Left lung (tissue), 10 donors: ENCODE data around the gene CHMP4A. TPM values are rescaled to one million over a fixed set of nuclear protein-coding genes. Genes with fewer than 3 reads are reported as not detected.

ENCODE experiments used
- ATAC-seq: fragments of 200-7000 bp; cut with Tn5 transposase; one replicate; pipeline ENCODE4 v1.9.1; 2020; ENCODE audit warnings: moderate library complexity
- DNase-seq, 4 donors: peaks; one replicate each; pipeline ENCODE4 v3.0.0-alpha.2; 2013 to 2020
- H3K27ac ChIP-seq, 2 donors: fragments of 200-600 bp; sonication (generic) in 1 of 2; one replicate each; pipeline versions ENCODE4 v1.5.0 to v1.8.0; 2020 to 2021
- H3K27me3 ChIP-seq, 2 donors: fragments of 200-600 bp; sonication (generic) in 1 of 2; one replicate each; pipeline versions ENCODE4 v1.5.0 to v1.8.0; 2020 to 2021
- H3K36me3 ChIP-seq, 2 donors: fragments of 200-600 bp; sonication (generic) in 1 of 2; one replicate each; pipeline versions ENCODE4 v1.5.0 to v1.8.0; 2020 to 2021
- H3K4me1 ChIP-seq, 2 donors: fragments of 200-600 bp; one replicate each; pipeline ENCODE4 v1.8.0; 2021
- H3K4me3 ChIP-seq, 2 donors: fragments of 200-600 bp; sonication (generic) in 1 of 2; one replicate each; pipeline versions ENCODE4 v1.5.0 to v1.8.0; 2020 to 2021; ENCODE audit warnings: mild to moderate bottlenecking in 1 of 2
- H3K9me3 ChIP-seq, 2 donors: fragments of 200-600 bp; sonication (generic) in 1 of 2; one replicate each; pipeline versions ENCODE4 v1.5.0 to v1.8.0; 2020 to 2021
- intact Hi-C, 2 donors: fragments of 100-400 bp; cut with DNase I; formaldehyde crosslinking; loops; one replicate each; pipeline versions ENCODE4 v1.11.2 to v1.14.2; 2022
- polyA plus RNA-seq, 6 donors: library from polyadenylated mRNA; unstranded; fragments of 120-200 nt; gene quantifications; one replicate each; pipeline ENCODE4 v1.2.1, GENCODE V29; 2013; ENCODE audit not compliant: insufficient read length in 6 of 6
- total RNA-seq, 2 donors: library from RNA; stranded (reverse); fragmentation: NEBNext Ultra II Directional; extraction: Animal tissue kit (Norgen Biotek cat#: 25700); gene quantifications; one replicate each; pipeline ENCODE4 v1.2.1, GENCODE V29; 2021
- TF ChIP-seq, protein P1 (sequence below), 2 donors: fragments of 200-600 bp; sonication (generic) in 1 of 2; IDR thresholded peaks; one replicate each; pipeline versions ENCODE4 v1.5.0 to v1.8.0; 2021; ENCODE audit warnings: antibody characterized with exemption in 2 of 2
- donor health status: DM: no; HTN: yes; CAD: no.
- donor health status: DM: no; HTN: no; CAD: no.

The CHMP4A gene
- total and polyA plus RNA-seq, 8 donors = 35.0 to 64.6 (median 56.9) TPM

DNA sequence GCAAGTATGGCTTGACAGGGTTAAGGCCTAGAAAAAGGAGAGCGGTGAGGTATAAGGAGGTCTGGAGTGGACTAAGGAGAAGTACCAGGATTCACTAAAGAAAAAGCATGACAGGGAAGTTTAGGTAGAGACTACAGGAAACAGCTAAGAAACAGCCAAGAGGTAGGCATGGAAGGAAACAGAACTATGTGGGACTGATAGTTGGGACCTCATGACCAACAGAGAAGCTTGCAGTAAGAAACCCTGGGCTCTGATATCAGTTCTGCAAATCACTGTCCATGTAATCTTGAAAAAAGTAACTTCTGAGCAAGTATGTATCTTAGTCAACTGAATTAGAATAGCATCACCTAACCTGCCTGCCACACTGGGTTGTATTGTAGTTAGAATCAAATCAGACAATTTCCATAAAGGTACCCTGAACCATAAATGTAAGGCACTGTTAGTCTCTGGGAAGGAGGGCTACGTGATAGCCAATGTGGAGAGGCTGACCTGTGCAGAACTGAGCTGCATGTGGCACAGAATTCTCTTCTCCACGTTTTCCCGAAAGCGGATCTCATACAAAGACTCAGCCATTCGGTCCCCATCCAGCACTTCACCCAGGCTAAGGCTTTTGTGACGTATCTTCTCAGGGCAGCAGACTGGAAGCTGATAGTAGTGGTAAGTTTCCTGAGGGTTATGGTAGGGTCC is 19.0 kb downstream of the CHMP4A start:
- peak overlapping the region; percentile 95 to 98 for H3K4me3 ChIP-seq
- intact Hi-C loops = no loop called here
- H3K4me1 ChIP-seq = peaks cover 16 to 47% of the 10 kb centered on the region in 2 donors
- DNase-seq (no peak), ATAC-seq (no peak)
- peak overlapping the region in 1 of 2 donors; percentile 98 for H3K27ac ChIP-seq
- H3K36me3 ChIP-seq = peaks cover 0 to 36% of the 10 kb centered on the region in 2 donors
- no peaks in the 10 kb centered on the region for H3K27me3 ChIP-seq
- TF ChIP-seq, protein P1, sequence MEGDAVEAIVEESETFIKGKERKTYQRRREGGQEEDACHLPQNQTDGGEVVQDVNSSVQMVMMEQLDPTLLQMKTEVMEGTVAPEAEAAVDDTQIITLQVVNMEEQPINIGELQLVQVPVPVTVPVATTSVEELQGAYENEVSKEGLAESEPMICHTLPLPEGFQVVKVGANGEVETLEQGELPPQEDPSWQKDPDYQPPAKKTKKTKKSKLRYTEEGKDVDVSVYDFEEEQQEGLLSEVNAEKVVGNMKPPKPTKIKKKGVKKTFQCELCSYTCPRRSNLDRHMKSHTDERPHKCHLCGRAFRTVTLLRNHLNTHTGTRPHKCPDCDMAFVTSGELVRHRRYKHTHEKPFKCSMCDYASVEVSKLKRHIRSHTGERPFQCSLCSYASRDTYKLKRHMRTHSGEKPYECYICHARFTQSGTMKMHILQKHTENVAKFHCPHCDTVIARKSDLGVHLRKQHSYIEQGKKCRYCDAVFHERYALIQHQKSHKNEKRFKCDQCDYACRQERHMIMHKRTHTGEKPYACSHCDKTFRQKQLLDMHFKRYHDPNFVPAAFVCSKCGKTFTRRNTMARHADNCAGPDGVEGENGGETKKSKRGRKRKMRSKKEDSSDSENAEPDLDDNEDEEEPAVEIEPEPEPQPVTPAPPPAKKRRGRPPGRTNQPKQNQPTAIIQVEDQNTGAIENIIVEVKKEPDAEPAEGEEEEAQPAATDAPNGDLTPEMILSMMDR (IDR thresholded peaks at IDR 0.05) = no peak
- no peaks in the 10 kb centered on the region for H3K9me3 ChIP-seq

DNA sequence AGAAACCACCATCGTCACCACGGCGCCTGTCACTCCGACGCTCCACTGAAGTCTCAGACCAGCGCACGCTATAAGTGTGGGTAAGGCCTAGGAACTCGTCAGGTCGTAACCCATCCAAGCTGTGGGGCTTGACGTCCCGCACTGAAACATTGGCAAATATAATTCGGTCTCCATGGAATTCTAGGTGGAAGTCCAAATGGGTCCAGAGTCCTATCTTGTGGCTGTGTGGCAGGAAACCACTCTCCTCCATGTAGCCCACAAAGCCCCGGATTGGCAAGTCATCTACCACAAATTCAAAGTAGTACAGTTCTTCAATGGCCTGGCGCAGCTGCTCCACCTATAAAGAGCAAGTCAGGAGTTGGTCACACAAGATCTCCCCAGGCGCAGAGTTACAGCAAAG is 20.4 kb downstream of the CHMP4A start:
- TF ChIP-seq, protein P1 (IDR thresholded peaks at IDR 0.05) = no peak
- H3K4me1 ChIP-seq = peaks cover 19 to 51% of the 10 kb centered on the region in 2 donors
- no peak for ATAC-seq
- H3K9me3 ChIP-seq = no peaks in the 10 kb centered on the region
- no peaks in the 10 kb centered on the region for H3K27me3 ChIP-seq
- H3K4me3 ChIP-seq = no peak overlapping the region
- H3K27ac ChIP-seq = no peak overlapping the region
- peaks cover 0 to 36% of the 10 kb centered on the region in 2 donors for H3K36me3 ChIP-seq
- intact Hi-C loops = no loop called here
- DNase-seq = no peak

GRCh38 chr14:24190416-24190815 is 22.9 kb downstream of the CHMP4A start:
- ATAC-seq = no peak
- Histone ChIP-seq H3K9me3 (no peaks in the 10 kb centered on the region), H3K27ac (no peak overlapping the region), H3K4me3 (no peak overlapping the region), H3K4me1 (peaks cover 14 to 43% of the 10 kb centered on the region in 2 donors), H3K27me3 (no peaks in the 10 kb centered on the region), H3K36me3 (peaks cover 0 to 56% of the 10 kb centered on the region in 2 donors)
- DNase-seq = no peak
- TF ChIP-seq, protein P1 (IDR thresholded peaks at IDR 0.05) = no peak
- intact Hi-C loops = no loop called here

GRCh38 chr14:24189460-24189859 is 23.8 kb downstream of the CHMP4A start:
- no peaks in the 10 kb centered on the region for H3K27me3 ChIP-seq
- H3K4me1 ChIP-seq = peaks cover 12 to 37% of the 10 kb centered on the region in 2 donors
- TF ChIP-seq, protein P1 (IDR thresholded peaks at IDR 0.05) = no peak
- DNase-seq (no peak), ATAC-seq (no peak)
- no peaks in the 10 kb centered on the region for H3K9me3 ChIP-seq
- peaks cover 0 to 66% of the 10 kb centered on the region in 2 donors for H3K36me3 ChIP-seq
- H3K27ac ChIP-seq = peak overlapping the region in 1 of 2 donors; percentile 73
- intact Hi-C loops = no loop called here
- H3K4me3 ChIP-seq = no peak overlapping the region

- Histone ChIP-seq H3K27ac (peak overlapping the region; percentile 36 to 73), H3K4me1 (peaks cover 7 to 33% of the 10 kb centered on the region in 2 donors), H3K4me3 (peak overlapping the region; percentile 74 to 86), H3K36me3 (peaks cover 0 to 70% of the 10 kb centered on the region in 2 donors), H3K27me3 (no peaks in the 10 kb centered on the region), H3K9me3 (no peaks in the 10 kb centered on the region)
- TF ChIP-seq, protein P1 (IDR thresholded peaks at IDR 0.05) = no peak
- intact Hi-C loops = no loop called here
- no peak for DNase-seq
- ATAC-seq = no peak
These were observed 24.3 kb downstream of the CHMP4A start for GRCh38 chr14:24189059-24189375.
